Testis (tissue), 3 donors: ENCODE results near the gene MAN2A1. TPM values are rescaled to one million over a fixed set of nuclear protein-coding genes. Genes with fewer than 3 reads are reported as not detected.

ENCODE experiments used
- DNase-seq: peaks from one replicate; pipeline ENCODE4 v3.0.0-alpha.2; 2019
- H3K27ac ChIP-seq, 2 donors: fragments of 200-600 bp; sonication (generic); one replicate each; pipeline ENCODE4 v1.5.1; 2019
- H3K27me3 ChIP-seq: fragments of 200-600 bp; sonication (generic); one replicate; pipeline ENCODE4 v1.5.1; 2019
- H3K36me3 ChIP-seq: fragments of 200-600 bp; sonication (generic); one replicate; pipeline ENCODE4 v1.5.1; 2017; ENCODE audit warnings: low read depth; ENCODE audit errors: missing control alignments
- H3K4me1 ChIP-seq: fragments of 200-600 bp; sonication (generic); one replicate; pipeline ENCODE4 v1.5.1; 2019
- H3K4me3 ChIP-seq, 2 donors: fragments of 200-600 bp; sonication (generic); one replicate each; pipeline ENCODE4 v1.5.1; 2017 to 2019
- H3K9me3 ChIP-seq: fragments of 200-600 bp; sonication (generic); one replicate; pipeline ENCODE4 v1.5.1; 2017
- CTCF ChIP-seq, 3 experiments: fragments of 450-650 bp in 2 of 3; fragments of 200-600 bp in 1 of 3; sonication (generic) in 1 of 3; IDR thresholded peaks; one replicate each; pipeline ENCODE4 v1.5.1; 2016 to 2019; ENCODE audit warnings: antibody characterized with exemption in 3 of 3, mild to moderate bottlenecking in 2 of 3, moderate library complexity in 1 of 3
- POLR2A ChIP-seq: fragments of 450-650 bp; IDR thresholded peaks from one replicate; pipeline ENCODE4 v1.6.1; 2017; ENCODE audit warnings: antibody characterized with exemption, mild to moderate bottlenecking, moderate library complexity
- WGBS, 2 donors: methylation state at CpG; one replicate each; pipeline ENCODE4 v1.1.5; 2018; 5-methylcytosine and 5-hydroxymethylcytosine counted together
- intact Hi-C: fragments of 100-400 bp; cut with DNase I; formaldehyde crosslinking; loops from one replicate; pipeline ENCODE4 v1.15.1; 2023; ENCODE audit warnings: low total_unique reads
- polyA plus RNA-seq: library from polyadenylated mRNA; stranded (reverse); fragments of 350-450 nt; fragmentation: Illumina TruSeq; extraction: RNeasy Lipid Tissue Mini Kit (QIAGEN cat#74804); gene quantifications from one replicate; pipeline ENCODE4 v1.2.3, GENCODE V29; 2014; ENCODE audit warnings: low read depth, low replicate concordance; ENCODE audit not compliant: insufficient read depth
- total RNA-seq, 2 donors: library from RNA; depleted of rRNA; stranded (reverse); fragments of >200 nt; gene quantifications; one replicate each; pipeline ENCODE4 v1.2.3, GENCODE V29; 2016

MAN2A1 gene
- total and polyA plus RNA-seq, 3 donors from 2014 or later = 36.0 to 80.5 (median 55.6) TPM

- 66 to 72% methylated on average over 3 of the region's 3 CpGs for WGBS, 2 donors
- Histone ChIP-seq H3K27me3 (no peaks in the 10 kb centered on the region), H3K36me3 (no peaks in the 10 kb centered on the region), H3K4me1 (no peaks in the 10 kb centered on the region), H3K27ac (no peak overlapping the region), H3K4me3 (no peak overlapping the region), H3K9me3 (no peaks in the 10 kb centered on the region)
- no peak for TF ChIP-seq POLR2A
- TF ChIP-seq CTCF (IDR thresholded peaks at IDR 0.05) = no peak
- intact Hi-C loops = no loop called here
- DNase-seq = no peak
Measured at GRCh38 chr5:109911731-109912130, 222.0 kb downstream of the MAN2A1 start.

GRCh38 chr5:109914906-109915305 lies 225.2 kb downstream of the MAN2A1 start:
- Histone ChIP-seq H3K4me3 (no peak overlapping the region), H3K27ac (no peak overlapping the region), H3K36me3 (no peaks in the 10 kb centered on the region), H3K4me1 (no peaks in the 10 kb centered on the region), H3K27me3 (no peaks in the 10 kb centered on the region), H3K9me3 (no peaks in the 10 kb centered on the region)
- 71 to 72% methylated on average over 2 of the region's 2 CpGs for WGBS, 2 donors
- TF ChIP-seq POLR2A (no peak), CTCF (IDR thresholded peaks at IDR 0.05) (no peak)
- no peak for DNase-seq
- intact Hi-C loops = no loop called here

GRCh38 chr5:109916481-109917153 lies 226.9 kb downstream of the MAN2A1 start:
- intact Hi-C loops = no loop called here
- Histone ChIP-seq H3K36me3 (no peaks in the 10 kb centered on the region), H3K4me3 (no peak overlapping the region), H3K9me3 (no peaks in the 10 kb centered on the region), H3K4me1 (no peaks in the 10 kb centered on the region), H3K27me3 (no peaks in the 10 kb centered on the region), H3K27ac (no peak overlapping the region)
- no peak for DNase-seq
- WGBS, 2 donors = 80 to 87% methylated on average over 4 of the region's 4 CpGs
- TF ChIP-seq POLR2A = no peak
- no peak for TF ChIP-seq CTCF (IDR thresholded peaks at IDR 0.05)
